ENCODE data around the gene CLSTN2. TPM values are rescaled to one million over a fixed set of nuclear protein-coding genes. Genes with fewer than 3 reads are reported as not detected.

Gene CLSTN2
- total RNA-seq, 1 experiment from 2014 or later = 0.02 TPM

GRCh38 chr3:140403608-140404007, 468.6 kb downstream of the CLSTN2 start:
- no peaks in the 10 kb centered on the region for H3K36me3 ChIP-seq (ENCODE audit: control insufficient read depth in 1 of 2, insufficient read depth in 2 of 2, low read length in 2 of 2)
- POLR2A ChIA-PET = no interaction called here
- H3K9me2 ChIP-seq (ENCODE audit: insufficient read depth) = no peaks in the 10 kb centered on the region
- H3K9me3 ChIP-seq (ENCODE audit: control insufficient read depth in 1 of 2, insufficient read depth in 1 of 2, low read depth in 1 of 2, low read length in 2 of 2) = no peaks in the 10 kb centered on the region
- no peak overlapping the region for H3K4me2 ChIP-seq (ENCODE audit: low read length)
- CTCF ChIA-PET = no interaction called here
- no peaks in the 10 kb centered on the region for H3K79me2 ChIP-seq (ENCODE audit: insufficient read depth, low read length)
- no peak overlapping the region for H3K9ac ChIP-seq (ENCODE audit: low read length)
- H3K4me1 ChIP-seq (ENCODE audit: control insufficient read depth in 1 of 2, insufficient read depth in 2 of 2, low read length in 2 of 2) = no peaks in the 10 kb centered on the region
- intact Hi-C loops (cut with micrococcal nuclease) = no loop called here
- peaks cover 12% of the 10 kb centered on the region for H3K27me3 ChIP-seq (ENCODE audit: insufficient read depth, low read length)
- ATAC-seq = no peak
- no peak overlapping the region for H3K4me3 ChIP-seq (replicated peaks in 1 of 2; ENCODE audit: low read depth in 1 of 2, low read length in 2 of 2)
- no peak overlapping the region for H2AFZ ChIP-seq (ENCODE audit: low read depth, low read length, poor library complexity, severe bottlenecking)
- RAD21 ChIA-PET (ENCODE audit: low non-redundant PET in 1 of 2, low total read pairs in 2 of 2, uncharacterized antibody in 2 of 2, unreplicated experiment in 2 of 2) = no interaction called here
- no peak overlapping the region for H3K27ac ChIP-seq (ENCODE audit: low read depth, low read length)
- BruUV-seq (replicated peaks) = no TSS peak
- H4K20me1 ChIP-seq (ENCODE audit: insufficient read depth) = no peaks in the 10 kb centered on the region
- TF ChIP-seq RAD21 (IDR thresholded peaks at IDR 0.05; ENCODE audit: low read depth) = no peak
- no peak for TF ChIP-seq SP1 (IDR thresholded peaks at IDR 0.05; ENCODE audit: low read depth)
- TF ChIP-seq POLR2A (IDR thresholded peaks at IDR 0.05; ENCODE audit: borderline replicate concordance, extremely low read depth, insufficient read depth, insufficient read length) = no peak
- TF ChIP-seq EGR1 (IDR thresholded peaks at IDR 0.05; ENCODE audit: low read depth) = no peak
- TF ChIP-seq MAX (IDR thresholded peaks at IDR 0.05) = no peak
- TF ChIP-seq POLR2AphosphoS5 (IDR thresholded peaks at IDR 0.05; ENCODE audit: low read depth, low read length) = no peak
- no peak for TF ChIP-seq YY1 (IDR thresholded peaks at IDR 0.05; ENCODE audit: extremely low read depth, insufficient replicate concordance, low read depth, low read length)
- TF ChIP-seq REST (IDR thresholded peaks at IDR 0.05; ENCODE audit: low read depth) = no peak
- TF ChIP-seq TCF7L2 (IDR thresholded peaks at IDR 0.05; ENCODE audit: borderline replicate concordance, extremely low read depth, insufficient read depth, insufficient read length) = no peak
- no peak for TF ChIP-seq SIN3A (IDR thresholded peaks at IDR 0.05; ENCODE audit: low read depth)
- no peak for DNase-seq (ENCODE audit: low read depth, low spot score)

Data from HCT116 (cell line).